Measurements from ENCODE around the gene TTC8.
A peak's percentile ranks its signal among the peaks of the same experiment; 100 is the strongest.
"Not testable (repeated sequence)": the region's sequence is repeated elsewhere in the genome, so short reads cannot be mapped to it uniquely, and the experiment has no call there.

Gene TTC8

GRCh38 chr14:88824314-88825077 is at the start of gene TTC8:
TSS of gene TTC8 (plus strand) at chr14:88824651. CDS start at chr14:88824708, 57 bp downstream.
- DNase-seq, result peak; percentile 85

DNA sequence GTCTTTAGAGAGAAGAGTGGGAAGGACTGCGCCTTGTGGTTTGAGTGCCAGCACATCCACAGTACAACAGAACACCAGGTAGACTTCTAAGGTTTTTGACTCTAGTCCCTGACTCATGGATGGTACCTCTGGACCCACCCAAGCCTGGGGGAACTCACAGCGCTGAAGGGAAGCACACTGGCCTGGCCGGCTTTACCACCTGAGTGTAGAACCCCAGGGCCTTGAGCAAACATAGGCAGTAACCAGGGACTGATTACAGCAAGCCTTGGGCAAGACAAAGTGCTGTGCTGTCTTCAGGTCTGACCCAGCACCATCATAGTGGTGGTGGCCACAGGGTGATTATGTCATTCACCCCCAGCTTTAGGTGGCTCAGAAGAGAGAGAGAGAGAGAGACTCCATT is 48.9 kb upstream of the TTC8 start:
- no peak for DNase-seq

DNA sequence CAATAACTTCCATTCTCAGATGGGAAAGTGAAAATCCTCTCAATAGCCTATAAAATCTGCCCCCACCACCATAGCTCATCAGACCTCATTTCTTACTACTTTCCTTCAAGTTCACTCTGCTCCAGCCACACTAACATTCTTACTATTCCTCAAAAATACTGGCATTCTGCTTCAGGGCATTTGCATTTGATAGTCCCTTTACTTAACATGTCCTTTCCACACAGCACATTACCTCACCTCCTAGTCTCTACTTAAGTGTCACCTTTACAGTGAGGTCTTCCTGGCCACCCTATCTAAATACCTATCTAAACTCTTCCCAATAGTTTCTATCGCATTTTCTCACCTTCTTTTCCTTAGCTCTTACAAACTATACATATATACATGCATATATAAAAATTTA is 38.5 kb upstream of the TTC8 start:
- no peak for DNase-seq

GRCh38 chr14:88786715-88787114 is 37.7 kb upstream of the TTC8 start:
- no peak for DNase-seq

DNA sequence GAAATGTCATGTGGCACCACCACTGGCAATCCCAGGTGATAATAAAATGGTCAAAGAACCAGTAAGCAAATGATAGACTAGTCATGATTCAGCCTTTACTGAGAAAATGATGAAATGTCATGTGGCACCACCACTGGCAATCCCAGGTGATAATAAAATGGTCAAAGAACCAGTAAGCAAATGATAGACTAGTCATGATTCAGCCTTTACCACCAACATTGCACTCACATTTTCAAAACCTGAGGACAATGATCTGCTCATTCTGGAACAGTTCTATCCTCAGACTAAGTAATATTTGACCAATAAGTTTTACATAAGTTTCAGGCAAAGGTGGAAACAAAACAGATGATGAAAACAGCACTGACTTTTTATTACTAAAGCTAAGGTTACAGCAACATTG is 34.9 kb upstream of the TTC8 start:
- DNase-seq, result not testable (repeated sequence)

GRCh38 chr14:88790501-88791251 is 33.8 kb upstream of the TTC8 start:
- DNase-seq, result no peak

DNA sequence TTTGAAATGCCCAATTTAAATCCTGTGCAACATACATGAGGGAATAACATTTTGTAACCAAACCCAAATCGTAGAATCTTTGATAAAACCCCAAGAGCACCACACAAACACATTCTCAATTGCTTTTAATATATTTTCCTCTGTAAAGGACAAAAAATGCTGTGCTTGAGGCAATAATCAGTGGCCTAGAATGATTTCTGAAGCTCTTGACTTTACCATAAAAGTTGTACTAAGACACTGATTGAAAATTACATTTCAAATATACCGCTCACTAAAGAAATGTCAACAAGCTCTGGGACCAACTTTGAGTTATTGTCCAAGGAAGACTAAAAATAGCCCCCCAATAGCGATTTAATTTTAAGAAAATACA is 33.2 kb upstream of the TTC8 start:
- DNase-seq, result peak; percentile 37

DNA sequence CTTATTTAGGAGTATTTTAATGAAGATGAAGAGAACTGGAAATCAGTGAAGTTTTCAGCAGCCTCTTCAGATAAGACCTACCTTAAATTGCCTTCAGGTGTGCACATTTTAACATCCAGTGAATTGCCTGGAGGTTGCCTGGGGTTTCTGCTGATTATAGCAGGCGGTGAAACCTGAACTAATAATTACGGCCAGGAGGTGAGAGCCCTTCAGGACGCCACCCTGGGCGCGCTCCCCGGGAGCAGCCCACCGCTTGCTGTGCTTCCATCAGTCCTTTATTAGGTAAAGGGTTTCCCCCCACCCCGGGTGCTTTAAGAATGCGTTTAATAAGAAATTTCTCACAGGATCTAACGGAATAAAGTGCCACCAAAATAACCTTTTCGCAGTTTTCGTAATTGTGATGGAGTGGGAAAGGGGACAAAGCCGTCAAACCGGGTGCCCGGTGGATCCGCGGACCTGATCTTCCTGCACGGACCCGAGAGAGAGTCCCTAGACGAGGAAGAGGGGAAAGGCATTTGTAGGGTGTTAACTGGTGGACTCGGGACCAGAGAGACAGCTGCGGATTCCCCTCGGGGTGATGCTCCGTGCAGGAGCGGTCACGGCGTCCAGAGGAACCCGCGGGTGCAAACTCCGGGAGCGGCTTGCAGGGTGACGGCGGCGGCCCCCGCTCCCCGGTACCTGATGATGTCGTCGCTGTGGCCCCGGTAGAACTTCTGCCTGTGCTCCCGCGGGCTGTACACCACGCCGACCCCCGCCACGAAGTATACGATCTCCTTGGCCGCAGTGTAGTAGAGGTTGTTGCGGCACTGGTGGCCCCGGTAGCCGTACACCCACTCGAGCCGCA is 32.6 kb upstream of the TTC8 start:
- no peak for DNase-seq

DNA sequence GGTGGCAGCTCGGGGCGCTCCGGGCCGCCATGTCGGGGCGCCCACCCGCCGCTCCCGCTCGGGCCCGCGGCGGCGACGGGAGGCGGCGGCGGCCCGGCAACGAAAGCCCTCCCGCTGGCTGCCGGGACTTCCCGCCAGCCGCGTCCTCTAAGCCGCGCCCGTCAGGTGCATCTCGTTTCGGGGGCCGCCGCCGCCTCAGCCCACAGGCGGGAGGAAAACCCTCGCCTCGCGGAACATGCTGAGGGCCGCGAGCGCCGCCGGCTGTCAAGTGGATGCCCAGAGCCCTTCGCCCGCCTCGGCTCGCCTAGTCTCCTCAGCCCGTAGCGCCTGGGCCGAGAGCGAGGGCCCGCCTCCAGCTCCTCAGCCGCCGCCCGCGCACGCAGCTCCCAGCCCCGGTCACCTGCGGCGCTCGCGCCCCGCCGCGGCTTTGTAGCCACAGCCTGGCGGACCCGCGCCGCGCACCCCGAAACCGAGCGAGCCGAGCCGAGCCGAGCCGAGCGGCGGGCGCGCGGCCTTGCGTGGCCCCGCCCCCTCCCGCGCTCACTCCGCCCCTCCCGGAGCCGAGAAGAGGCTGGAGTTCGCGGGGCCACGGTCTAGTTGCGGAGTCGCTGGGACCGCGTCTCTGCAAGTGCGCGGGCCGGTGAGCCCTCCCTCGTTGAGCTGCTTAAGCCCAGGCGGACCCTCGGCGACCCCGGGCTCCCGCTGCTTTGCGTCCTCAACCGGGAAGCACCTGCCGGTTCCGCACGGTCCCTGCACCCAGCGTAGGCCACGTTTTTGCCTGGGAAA is 31.8 kb upstream of the TTC8 start, which contains the start of gene EML5:
TSS of gene EML5 (minus strand) at position 481 of the 786 bp plus-strand sequence. CDS start at position 31, 450 bp downstream.
- DNase-seq, result peak; percentile 84

GRCh38 chr14:88793259-88793625 is 31.2 kb upstream of the TTC8 start:
- DNase-seq, result no peak

- DNase-seq, result no peak
Observed at GRCh38 chr14:88798156-88798555, 26.3 kb upstream of the TTC8 start.

DNA sequence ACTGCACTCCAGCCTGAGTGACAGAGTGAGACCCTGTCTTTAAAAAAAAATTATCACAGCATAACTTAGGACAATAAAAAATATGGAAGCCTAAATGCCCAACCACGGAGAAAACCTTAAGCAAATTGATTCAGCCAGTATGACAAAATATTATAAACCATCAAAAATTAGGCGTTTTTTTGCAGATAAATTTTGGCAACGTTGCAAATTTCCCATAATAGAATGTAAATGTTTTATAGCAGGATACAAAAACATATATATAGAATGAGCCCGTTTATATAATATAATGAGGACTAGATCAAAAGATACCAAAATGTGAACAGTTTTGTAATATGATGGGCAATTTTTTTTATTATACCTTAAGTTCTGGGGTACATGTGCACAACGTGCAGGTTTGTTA is 24.9 kb upstream of the TTC8 start:
- DNase-seq, result no peak

DNA sequence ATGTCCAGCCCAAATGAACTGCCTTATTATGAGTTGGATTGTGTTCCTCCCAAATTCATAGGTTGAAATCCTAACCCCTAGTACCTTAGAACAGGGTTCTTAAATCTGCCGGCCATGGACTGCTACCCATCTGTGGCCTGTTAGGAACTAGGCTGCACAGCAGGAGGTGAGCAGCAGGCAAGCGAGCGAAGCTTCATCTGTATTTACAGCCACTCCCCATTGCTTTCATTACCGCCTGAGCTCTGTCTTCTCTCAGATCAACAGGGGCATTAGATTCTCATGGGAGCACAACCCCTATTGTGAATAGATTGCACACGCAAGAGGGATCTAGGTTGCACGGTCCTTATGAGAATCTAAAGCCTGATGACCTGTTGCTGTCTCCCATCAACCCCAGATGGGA is 21.9 kb upstream of the TTC8 start:
- DNase-seq, result no peak

GRCh38 chr14:88804035-88804434 is 20.4 kb upstream of the TTC8 start:
- DNase-seq, result no peak

- DNase-seq, result no peak
Observed at GRCh38 chr14:88804477-88804876, 20.0 kb upstream of the TTC8 start.

DNA sequence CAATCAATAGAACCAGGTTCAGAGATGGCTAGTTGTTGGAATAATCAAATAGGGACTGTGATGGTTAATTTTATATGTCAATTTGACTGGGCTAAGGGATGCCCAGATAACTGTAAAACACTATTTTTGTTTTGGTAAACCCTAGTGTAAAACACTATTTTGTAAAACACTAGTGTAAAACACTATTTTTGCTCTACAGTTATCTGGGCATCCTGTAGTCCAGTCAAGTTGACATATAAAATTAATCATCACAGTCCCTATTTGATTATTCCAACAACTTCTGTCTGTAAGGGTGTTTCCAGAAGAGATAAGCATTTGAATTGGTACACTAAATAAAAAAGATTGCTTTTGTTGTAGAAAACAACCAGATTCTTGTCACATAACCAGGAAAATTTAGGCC is 16.1 kb upstream of the TTC8 start:
- no peak for DNase-seq

DNA sequence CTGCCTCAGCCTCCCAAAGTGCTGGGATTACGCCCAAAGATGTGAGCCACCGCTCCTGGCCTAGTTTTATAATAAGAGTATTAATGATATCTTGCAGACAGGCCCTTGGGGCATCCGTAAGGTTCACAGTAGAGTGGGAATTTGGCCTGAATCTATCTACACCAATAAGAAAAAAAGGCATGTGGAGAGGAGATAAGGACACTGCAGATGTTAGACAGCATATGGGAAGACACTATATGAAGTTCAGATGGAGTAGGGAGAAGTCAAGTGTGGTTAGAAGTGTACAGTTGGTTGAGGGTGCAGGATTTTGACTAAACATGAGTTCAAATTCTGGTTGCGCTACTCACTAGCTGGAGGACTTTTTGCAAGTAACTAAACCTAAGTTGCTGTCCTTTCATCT is 8.5 kb upstream of the TTC8 start:
- no peak for DNase-seq

- DNase-seq, result no peak
Observed at GRCh38 chr14:88818018-88818417, 6.4 kb upstream of the TTC8 start.

DNA sequence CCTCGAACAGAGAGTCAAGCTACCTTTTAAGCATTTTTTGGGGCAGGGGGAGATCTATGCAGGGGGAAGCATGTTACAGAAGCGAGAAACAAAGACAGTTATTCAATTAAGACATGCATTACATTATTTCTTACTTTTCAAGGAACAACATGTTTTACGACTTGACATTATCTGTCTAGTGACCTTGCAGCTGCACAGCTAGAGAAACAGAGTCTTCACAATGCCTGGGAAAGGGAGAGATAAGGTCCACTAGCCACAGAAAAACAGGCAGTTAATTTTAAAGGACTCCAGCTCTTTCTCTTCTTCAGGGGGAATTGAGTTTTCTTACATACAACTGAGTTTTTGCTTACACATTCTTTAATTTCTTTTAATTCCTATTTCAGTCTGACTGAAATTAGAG is 4.8 kb upstream of the TTC8 start:
- DNase-seq, result not testable (repeated sequence)

DNA sequence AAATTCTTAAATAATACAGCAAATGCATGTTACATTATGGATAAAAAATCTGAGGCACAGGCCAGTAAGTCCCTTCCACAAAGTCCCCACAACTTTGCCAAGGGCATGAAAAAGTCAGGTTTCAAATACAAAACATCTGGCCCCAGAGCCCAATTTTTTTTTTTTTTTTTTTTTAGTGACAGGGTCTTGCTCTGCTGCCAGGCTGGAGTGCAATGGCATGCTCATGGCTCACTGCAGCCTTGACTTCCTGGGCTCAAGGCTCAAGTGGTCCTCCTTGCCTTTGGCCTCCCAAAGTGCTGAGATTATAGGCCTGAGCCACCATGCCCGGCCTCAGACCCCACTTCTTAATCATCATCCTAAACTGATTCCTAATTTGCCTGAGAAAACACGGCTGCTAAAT is 3.1 kb upstream of the TTC8 start:
- no peak for DNase-seq

- DNase-seq, result no peak
Observed at GRCh38 chr14:88821888-88822287, 2.6 kb upstream of the TTC8 start.

DNA sequence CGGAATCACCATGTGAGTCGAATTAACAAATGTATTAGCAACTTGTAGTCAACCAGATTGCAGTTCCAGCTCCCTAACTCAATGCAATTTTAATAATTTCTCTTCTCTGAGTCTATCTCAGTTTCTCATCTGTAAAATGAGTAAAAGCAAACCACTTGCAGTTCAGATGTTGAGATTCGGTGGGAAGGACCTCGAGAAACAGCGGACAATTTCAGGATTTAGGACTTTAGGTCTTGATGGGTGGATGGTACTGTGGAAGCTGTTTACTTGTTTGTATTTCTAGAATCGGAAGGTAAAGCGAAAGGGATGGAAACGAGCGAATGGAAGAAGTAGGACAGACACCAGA is 510 bp upstream of the TTC8 start:
- no peak for DNase-seq

DNA sequence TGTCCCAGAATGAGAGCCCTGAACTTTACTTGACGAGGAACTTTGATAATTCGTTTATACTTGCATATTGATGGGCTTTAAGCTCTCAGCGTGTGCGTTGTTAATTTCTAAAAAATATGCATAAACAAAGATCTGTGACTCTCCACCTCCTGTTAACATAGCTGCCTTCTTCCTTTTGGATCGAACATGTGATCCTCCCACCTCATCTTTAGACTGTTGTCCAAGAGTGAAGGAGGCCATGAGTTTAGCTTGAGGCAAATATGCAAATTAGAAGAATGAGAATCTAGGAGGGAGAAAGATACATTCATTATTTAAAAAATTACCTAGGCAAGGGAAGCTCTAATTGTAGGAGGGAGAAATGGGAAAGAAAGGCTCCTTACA is 617 bp downstream of the TTC8 start:
- DNase-seq, result no peak

Data from midbrain (tissue), 1 donor.